GM19351 (cell line): ENCODE results near the gene REV3L.
"Not testable (repeated sequence)": the region's sequence is repeated elsewhere in the genome, so short reads cannot be mapped to it uniquely, and the experiment has no call there.

Experiments
- ATAC-seq: cut with Tn5 transposase; IDR thresholded peaks from one replicate; pipeline ENCODE4 v1.9.1; 2021; ENCODE audit warnings: mild to moderate bottlenecking, moderate library complexity; ENCODE audit not compliant: unreplicated experiment

The REV3L gene

DNA sequence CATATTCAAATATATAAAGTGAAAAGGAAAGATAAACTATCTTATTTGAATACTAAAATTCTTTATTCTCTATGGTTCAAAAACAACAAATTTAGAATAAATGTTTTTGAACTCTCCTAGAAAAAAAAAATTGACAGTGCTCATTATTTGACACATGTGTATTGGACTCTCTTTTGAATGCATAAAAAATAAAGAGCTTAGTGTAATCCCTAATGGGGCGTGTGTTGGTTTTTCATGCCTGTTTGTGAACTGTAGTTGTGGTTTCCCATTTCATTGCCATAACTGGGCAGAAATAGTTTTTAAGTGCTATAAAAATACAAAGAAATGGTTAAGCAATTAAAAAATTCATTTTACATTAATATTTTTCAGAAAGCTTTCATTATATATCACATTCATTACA lies 101.3 kb downstream of the REV3L start:
- ATAC-seq, result no peak

DNA sequence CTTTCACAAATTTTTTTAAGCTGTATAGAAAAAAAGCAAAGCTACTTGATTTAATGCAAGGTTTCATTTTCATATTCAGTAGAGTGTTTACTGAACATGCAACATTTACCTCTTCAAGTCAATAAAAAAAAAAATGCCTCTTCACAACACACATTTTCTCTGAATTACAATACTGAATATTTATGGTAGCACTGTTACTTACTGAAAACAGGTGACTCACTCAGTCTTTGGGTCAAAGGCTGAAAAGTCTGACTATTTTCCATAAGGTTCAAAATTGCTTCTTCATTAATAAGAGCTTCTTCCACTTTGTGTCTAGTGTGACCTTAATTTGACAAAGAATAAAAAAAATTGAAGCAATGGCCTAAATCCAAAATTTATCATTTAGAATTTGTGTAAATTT lies 101.9 kb downstream of the REV3L start:
- ATAC-seq, result no peak

DNA sequence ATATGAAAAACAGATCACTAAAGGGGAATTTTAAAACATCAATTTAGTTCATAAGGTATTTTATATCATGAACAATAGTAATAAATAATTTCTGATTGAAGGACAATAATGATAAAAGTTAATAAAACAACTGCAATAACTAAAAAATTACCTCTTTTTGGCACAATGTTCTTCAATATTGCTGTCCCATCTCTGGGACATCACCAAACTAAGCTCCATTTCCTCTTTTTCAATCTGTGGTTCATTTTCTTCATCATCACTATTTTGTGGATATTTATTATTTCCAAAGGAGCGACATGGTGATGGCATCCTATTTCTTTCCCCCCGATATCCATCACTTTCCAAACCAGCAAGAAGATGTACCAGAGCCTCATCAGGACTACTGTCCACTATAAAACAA lies 103.2 kb downstream of the REV3L start:
- no peak for ATAC-seq

DNA sequence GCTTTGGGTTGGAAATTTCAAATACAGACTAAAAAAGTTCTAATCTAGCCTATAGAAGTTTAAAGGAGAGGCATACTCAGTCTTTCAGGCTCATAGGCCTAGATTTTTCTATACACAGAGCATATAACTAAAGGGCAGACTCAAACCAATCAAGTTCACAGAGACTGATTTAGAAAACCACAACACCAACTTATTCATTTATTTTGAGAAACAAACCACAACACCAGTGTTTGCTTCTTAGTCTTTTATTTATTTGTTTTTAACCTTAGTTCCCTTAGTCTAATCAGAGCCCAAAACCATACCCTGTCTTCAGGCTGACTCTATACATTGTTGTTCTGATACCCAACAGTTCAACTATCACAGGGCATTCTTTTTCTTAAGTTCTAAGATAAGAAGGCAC lies 103.7 kb downstream of the REV3L start:
- no peak for ATAC-seq

DNA sequence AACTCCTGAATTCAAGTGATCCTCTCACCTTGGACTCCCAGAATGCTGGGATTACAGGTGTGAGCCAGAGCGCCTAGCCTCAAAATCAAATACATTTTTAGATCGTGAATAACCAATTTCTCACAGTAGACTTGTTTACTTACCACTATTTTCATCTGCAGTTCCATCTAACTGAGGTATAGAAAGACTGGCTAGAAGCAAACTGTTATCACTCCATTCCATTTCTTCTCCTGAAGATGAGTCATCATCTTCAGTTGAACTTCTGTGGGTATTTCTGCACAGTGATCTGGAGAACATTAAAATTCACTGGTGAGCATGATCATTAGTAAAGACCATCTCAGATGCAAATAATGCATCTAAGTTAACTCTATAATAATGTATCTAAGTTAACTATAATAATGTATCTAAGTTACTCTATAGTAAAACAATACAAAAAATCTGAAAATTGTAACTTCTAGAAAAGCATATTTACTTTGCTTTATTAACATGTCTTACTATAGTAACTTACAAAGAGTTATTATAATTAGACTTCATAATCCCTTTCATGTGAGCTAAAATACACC lies 105.4 kb downstream of the REV3L start:
- ATAC-seq, result no peak

DNA sequence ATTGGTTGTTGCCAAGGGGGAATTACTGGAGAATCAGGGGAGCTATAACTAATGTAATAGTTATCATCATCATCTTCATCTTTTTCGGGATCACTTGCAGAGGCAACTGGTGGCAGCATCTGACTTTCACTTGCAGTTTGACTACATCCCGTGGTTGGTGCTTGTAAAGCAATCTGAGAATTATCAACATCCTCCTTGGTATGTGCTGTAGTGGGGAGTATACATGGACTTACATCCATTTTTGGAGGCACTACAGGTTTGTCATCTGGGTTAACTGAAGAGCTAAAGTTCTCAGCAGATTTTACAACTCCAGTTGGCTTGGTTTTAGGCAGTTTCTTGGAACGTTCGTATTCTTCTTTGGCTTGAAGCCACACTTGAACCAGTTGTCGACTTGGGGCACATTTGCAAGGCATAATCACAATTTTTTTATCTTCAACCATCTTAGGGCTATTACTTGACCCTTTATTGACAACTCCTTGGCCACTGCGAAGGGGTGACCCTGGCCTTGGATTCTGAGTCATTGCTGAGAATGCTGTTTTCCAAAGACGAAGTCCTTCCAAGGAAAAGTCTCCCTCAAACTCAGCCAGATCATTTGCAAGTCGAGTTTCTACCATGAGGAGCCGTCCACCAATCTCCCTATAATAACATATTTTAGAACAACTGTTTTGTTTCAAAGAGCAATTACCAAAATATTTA lies 115.5 kb downstream of the REV3L start:
- ATAC-seq, result peak; percentile 64

DNA sequence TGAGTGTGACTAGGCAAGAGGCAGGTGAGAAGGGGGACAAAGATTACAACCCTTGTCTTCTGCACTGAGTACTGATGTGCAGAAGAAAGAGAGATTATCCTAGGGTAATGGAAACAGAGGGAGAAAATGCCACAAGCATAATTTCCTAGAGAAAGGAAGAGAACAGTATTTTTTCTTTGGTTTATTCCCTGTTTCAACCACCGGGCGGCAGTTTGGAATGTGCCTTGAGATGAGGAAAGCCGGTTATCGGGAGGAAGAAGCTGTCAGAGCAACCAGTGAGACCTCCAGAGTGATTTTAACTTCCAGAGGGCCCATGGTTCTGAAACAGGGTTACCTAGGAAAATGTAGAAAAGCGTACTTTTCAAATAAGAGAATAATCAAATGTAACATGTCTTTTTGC lies 121.4 kb downstream of the REV3L start:
- ATAC-seq, result no peak

DNA sequence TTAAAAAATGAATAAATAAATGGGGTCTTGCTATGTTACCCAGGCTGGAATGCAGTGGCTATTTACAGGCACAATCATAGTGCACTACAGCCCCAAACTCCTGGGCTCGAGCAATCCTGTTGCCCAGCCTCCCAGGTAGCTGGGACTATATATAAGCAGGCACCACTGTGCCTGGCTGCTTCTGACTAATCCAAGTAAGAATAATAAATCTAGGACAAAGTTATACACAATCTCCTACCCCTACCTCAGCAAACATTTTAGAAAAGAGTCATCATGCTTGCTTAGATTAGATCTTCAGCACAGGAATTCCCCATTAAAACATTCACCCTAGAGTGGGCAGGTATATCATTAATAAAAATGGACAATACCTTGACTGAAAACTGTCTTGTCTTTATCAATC lies 124.6 kb downstream of the REV3L start:
- no peak for ATAC-seq

DNA sequence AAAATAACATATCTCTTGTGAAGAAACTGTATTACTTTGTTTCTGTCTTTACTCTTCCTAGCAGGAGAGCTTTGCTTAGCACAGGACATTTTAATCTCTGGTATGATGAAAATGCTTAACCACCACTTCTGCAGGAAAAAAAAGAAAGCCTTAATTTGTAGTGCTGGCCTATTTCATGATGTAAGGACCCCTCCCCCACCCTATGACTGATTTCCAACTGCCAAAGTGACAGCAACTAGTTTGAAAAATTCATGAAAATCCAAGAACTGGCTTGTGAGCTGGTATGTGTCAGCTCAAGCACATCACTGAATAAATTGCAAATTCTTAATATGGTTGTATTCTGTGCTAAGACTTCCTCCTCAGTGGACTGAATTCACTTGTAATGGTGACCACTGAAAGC lies 125.3 kb downstream of the REV3L start:
- no peak for ATAC-seq

DNA sequence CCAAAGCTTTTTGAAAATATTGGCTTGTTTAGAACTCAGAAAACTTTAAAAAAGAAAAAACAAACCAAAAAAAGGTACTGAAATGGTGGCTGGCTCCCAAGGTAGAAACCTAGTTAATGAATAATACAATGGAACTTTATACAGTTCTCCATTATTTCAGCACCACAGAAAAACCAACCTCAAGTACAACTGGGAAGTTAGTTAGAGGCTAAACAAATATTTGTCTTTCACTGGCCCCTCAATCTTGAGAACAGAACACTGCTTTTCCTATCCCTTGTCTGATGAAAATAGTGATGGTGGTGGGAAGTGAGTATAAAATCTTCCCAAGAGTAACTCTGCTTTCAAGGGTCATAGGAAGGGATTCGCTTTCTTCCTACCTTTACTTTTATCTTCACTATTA lies 126.5 kb downstream of the REV3L start:
- no peak for ATAC-seq

DNA sequence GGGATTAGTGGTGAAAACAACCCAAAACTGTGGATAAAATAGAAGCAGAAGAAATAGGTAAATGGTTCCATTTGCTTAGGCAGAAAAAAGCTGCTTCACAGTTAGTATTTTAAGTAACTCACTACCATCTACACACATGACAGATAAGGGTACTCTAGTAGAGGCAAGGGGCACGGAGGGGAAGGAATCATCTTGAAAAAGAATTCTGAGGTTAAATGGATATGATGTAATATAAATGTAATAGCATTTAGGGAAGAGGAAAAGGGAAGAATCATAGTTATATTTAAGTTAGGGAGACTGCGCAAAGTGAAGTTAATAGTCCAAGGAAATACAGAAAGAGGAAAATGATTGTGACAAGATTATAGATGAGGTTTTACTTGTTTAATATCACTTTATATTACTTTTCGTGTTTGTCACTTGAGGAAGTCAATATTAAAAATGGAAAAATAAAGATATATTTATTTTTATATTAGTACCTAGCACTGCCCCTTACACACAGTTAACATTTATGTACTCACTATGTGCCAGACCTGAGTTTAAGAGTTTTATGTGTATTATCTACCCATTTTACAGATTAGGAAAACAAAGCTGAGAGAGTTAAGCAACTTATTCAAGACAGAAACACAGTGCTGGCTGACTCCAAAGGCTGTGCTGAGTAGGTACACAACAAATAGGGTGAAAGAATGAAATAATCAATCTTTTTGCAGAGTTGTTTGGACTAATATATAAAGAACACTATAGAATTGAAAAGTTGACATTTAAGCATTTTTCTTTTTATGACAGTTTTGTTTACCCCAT lies 128.1 kb downstream of the REV3L start:
- no peak for ATAC-seq

DNA sequence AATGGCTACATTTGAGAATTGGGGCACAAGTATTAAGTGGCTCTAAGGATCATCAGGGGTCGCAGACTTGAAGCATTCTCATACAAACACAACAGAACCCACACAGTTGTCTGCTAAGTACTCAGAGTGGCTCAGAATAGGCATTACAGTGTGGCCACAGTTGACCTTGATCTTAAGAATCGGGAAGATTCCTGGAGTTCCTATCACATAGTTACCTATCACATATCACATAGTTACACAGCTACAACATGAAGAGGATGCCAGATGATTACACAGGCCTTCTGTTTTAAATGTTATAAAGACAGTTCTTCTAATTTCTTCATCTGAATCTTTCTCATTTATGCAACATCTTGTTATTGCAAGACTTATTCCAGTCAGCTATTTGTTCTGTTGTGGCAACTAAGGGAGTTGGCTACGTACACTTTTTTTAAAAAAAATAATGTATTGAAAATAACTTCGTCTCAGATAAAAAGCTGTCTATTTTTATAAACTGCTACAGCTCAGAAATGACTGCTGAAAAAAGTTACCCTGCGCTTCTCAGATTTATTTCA lies 129.0 kb downstream of the REV3L start:
- ATAC-seq, result no peak

DNA sequence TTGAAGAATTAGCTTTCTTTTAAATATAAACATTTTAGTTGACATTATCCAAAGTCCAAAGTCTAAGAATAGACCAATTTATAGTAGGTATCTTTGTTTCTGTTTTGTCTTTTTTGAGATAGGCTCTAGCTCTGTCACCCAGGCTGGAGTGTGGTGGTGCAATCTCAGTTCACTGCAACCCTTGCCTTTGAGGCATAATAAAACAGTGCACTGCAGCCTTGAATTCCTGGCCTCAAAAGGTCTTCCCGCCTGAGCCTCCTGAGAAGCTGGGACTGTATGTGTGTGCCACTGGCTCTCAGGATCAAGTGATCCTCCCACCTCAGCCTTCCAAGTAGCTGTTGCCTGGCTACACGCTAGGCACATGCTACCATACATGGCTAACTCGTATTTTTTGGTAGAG lies 135.4 kb downstream of the REV3L start:
- ATAC-seq, result no peak

DNA sequence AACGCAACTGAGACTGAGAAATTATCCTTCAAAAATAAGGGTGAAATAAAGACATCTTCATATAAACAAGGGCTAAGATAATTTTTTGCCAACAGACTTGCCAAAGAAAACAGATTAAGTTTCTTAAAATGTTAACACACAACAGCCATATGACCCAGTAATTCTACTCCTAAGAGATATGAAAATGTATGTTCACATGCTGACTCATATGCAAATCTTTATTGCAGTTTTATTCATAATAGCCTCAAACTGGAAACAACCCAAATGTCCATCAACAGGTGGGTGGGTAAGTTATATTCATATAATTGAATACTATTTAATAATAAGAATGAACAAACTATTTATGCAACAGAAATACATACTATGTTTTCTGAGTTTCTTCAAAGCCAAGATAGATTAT lies 140.1 kb downstream of the REV3L start:
- no peak for ATAC-seq

DNA sequence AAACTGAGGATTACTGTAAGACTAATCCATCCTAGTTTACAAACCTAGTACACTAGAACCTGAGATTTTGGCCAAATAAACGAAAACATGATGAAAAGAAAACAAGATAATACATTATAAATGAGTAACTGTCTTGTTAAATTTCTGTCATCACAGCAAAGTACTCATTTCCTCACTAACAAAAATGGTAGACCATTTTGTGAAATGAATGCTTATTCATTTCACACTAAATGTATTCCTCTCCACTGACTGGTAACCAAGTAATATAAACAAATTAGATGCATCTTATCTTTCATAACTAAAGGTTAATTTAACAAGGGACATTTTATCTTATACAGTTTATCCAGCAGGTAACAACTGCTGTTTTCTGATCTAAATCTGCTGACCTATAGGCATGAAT lies 143.7 kb downstream of the REV3L start:
- ATAC-seq, result peak; percentile 48

DNA sequence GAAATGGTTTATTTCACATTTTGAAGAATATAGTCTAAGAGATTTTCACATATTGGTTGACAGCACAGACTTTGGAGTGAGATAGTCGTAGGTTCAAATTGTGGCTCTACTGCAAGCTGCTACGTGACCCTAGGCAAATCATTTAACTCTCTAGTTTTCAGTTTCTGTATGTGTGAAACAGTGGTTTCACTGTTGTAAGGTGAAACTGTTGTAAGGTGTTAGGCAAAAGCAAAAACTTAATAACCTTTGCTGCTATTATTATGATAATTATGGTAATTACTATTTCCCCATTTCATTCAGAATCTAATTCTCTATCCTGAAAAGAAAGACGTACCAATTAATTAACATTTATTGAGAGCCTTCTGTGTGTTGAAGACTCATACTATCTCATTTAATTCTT lies 144.2 kb downstream of the REV3L start:
- peak; percentile 100 for ATAC-seq

DNA sequence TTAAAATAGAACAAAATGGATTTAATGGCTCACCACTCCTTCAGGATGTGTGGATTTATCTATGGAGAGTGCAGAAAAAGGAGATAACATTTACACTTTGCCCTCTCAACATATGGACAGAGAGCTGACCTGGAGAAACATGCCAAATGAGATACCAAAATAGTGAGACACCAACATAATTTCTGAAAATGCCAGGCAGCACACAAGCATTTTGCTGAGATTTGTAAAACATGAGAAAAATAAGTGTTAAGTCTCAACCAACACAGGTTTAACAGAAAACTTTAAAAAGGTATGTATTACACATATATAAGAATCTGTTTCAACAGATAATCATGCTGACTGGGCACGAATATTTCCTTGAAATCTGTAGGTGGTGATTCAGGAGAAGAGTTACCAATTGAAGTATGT lies 145.2 kb downstream of the REV3L start:
- no peak for ATAC-seq

DNA sequence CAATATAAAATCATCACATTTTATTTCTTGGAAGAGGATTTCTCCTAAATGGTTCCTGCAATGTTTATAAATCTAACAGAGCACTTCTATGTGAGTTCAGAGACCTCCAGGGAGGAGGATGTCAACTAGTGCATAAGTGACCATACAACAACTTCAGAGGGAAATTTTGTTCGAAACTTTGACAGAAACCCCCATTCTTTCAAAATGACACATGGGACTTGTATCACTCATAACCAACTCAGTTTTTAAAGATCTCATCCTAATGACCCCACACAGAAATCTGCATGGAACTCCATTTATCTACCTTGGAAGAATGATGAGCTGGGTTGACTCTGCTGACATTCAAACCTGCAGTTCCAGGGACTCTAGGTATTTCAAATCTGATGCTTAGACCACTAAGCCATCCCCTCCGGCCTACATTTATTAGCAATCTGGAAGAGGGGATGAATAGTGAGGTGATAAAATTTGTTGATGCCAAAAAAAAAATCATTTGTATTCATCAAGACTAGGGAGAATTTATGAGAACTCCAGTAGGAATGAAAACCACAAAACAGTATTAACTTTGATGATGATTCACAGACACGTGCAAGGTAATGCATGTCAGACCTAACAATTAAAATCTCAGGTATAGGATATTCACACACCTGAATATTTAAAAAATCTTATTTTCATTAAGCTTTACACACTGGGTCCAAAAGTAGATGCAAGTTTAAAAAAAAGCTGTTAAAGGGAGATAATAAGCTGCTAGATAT lies 153.0 kb downstream of the REV3L start:
- ATAC-seq, result peak; percentile 92

DNA sequence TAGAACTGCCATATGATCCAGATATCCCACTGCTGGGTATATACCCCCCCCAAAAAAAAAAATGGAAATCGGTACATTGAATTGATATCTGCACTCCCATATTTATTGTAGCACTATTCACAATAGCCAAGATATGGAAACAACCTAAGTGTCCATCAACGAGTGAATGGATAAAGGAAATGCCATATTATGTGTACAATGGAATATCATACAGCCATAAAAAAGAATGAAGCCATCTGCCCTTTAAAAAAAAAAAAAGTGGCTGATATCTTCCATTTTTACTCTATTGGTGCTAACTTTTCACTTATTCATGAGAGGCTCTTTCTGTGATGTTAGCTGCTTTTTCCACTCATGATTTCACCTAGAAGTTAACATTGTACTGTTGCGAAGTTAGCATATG lies 156.5 kb downstream of the REV3L start:
- ATAC-seq, result no peak

DNA sequence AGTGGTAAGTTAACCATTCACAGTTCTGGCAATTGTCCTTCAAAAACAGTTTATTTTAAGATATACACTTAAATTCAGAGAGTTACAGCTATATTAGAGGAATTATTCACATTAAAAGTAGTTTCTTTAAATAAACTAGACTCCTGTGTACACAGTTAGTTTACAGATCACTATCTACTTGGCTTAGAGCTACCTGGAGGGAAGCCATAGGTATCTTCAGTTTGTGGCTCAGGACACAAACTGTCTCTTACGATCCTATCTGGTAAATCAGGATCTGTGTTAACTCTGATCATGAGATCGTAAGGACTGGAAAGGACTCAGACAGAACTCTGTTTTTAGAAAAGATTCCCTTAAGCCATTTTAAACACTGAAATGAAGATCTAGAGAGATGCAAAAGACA lies 160.9 kb downstream of the REV3L start:
- no peak for ATAC-seq

DNA sequence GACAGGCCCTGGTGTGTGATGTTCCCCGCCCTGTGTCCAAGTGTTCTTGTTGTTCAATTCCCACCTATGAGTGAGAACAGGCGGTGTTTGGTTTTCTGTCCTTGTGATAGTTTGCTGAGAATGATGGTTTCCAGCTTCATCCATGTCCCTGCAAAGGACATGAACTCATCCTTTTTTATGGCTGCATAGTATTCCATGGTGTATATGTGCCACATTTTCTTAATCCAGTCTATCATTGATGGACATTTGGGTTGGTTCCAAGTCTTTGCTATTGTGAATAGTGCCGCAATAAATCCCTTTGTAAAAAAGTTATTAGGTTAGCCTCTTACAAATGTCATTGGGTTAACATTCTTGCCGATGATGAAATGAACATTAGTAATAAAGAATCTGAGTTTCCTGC lies 175.1 kb downstream of the REV3L start:
- ATAC-seq, result not testable (repeated sequence)
